Osteoblast (primary cell): ENCODE measurements around the gene CDH22. TPM values are rescaled to one million over a fixed set of nuclear protein-coding genes. Genes with fewer than 3 reads are reported as not detected.

Source experiments
- DNase-seq: peaks from one replicate; pipeline ENCODE4 v3.0.0; 2011; ENCODE audit warnings: low spot score, mixed read lengths; ENCODE audit not compliant: insufficient read length; ENCODE audit errors: missing footprints
- H2AFZ ChIP-seq: 2 replicates; pipeline ENCODE4 v1.6.0; 2011; ENCODE audit warnings: mild to moderate bottlenecking, low read length
- H3K27ac ChIP-seq: 2 replicates; pipeline ENCODE4 v1.5.1; 2011; ENCODE audit warnings: mild to moderate bottlenecking, low read depth, low read length, moderate library complexity
- H3K27me3 ChIP-seq: 2 replicates; pipeline ENCODE4 v1.6.0; 2012; ENCODE audit warnings: mild to moderate bottlenecking, control low read depth, inconsistent platforms, low read length, moderate library complexity; ENCODE audit not compliant: insufficient read depth
- H3K36me3 ChIP-seq: 2 replicates; pipeline ENCODE4 v1.5.1; 2011; ENCODE audit warnings: mild to moderate bottlenecking, low read length, control low read depth, moderate library complexity; ENCODE audit not compliant: insufficient read depth
- H3K4me1 ChIP-seq: 2 replicates; pipeline ENCODE4 v1.5.1; 2011; ENCODE audit warnings: mild to moderate bottlenecking, low read length, control low read depth, moderate library complexity; ENCODE audit not compliant: insufficient read depth
- H3K4me2 ChIP-seq: 2 replicates; pipeline ENCODE4 v1.6.0; 2011; ENCODE audit warnings: mild to moderate bottlenecking, low read length; ENCODE audit not compliant: insufficient read depth
- H3K4me3 ChIP-seq: fragments of 200-600 bp; sonication (generic); 3 replicates; pipeline ENCODE4 v1.5.1; 2012; ENCODE audit warnings: mild to moderate bottlenecking, low read length, inconsistent platforms; ENCODE audit not compliant: insufficient read depth
- H3K79me2 ChIP-seq: 2 replicates; pipeline ENCODE4 v1.6.0; 2012; ENCODE audit warnings: mild to moderate bottlenecking, low read length, control low read depth, inconsistent platforms; ENCODE audit not compliant: insufficient read depth
- H3K9me3 ChIP-seq: 2 replicates; pipeline ENCODE4 v1.5.1; 2011; ENCODE audit warnings: low read depth, low read length, control low read depth
- H4K20me1 ChIP-seq: 2 replicates; pipeline ENCODE4 v1.6.0; 2012; ENCODE audit warnings: mild to moderate bottlenecking, low read length, control low read depth; ENCODE audit not compliant: insufficient read depth
- total RNA-seq: library from RNA; depleted of rRNA; stranded (reverse); fragments of >200 nt; gene quantifications from 2 replicates; pipeline ENCODE4 v1.2.3, GENCODE V29; 2012
- TF ChIP-seq, protein P1 (sequence below): IDR thresholded peaks from 2 replicates; pipeline ENCODE4 v1.5.1; 2011; ENCODE audit warnings: mild to moderate bottlenecking, low read depth, low read length, moderate library complexity; ENCODE audit errors: extremely low read depth

The CDH22 gene
- total RNA-seq, 1 donor = not detected

DNA sequence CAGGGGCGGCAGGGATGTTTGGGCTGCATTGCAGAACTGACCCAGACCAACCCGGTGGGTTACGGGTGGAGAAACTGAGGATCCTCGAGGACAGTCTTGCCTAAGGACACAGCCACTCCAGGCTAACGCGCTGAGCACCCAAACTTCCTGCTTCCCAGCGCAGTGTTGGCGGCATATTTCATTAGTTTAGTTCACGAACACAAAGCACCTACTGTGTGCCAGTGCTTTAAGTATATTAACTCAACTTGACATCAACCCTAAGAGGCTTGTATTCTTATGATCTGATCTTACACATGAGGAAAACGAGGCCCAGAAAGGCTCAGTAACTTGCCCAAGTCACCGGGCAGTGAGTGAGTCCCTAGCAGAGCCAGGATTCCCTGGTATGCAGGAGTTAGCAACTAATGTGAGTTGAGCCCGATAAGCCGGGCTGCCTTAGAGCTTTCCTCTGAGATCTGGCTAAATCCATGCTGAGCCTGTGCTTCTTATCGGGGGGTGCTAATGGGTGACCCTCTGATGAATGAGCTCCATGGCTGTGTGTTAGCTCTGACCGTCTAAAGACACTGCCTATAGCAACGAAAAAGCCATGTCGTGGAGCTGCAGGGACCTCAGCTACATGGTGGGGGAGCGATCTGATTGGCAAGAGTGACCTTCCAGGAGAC, 97.5 kb downstream of the CDH22 start:
- Histone ChIP-seq H3K4me1 (no peaks in the 10 kb centered on the region), H3K27me3 (peaks cover 12% of the 10 kb centered on the region), H3K36me3 (no peaks in the 10 kb centered on the region), H3K27ac (no peak overlapping the region), H4K20me1 (no peaks in the 10 kb centered on the region), H3K79me2 (no peaks in the 10 kb centered on the region), H2AFZ (no peak overlapping the region), H3K4me3 (no peak overlapping the region), H3K9me3 (no peaks in the 10 kb centered on the region), H3K4me2 (no peak overlapping the region)
- no peak for DNase-seq
- TF ChIP-seq, protein P1, sequence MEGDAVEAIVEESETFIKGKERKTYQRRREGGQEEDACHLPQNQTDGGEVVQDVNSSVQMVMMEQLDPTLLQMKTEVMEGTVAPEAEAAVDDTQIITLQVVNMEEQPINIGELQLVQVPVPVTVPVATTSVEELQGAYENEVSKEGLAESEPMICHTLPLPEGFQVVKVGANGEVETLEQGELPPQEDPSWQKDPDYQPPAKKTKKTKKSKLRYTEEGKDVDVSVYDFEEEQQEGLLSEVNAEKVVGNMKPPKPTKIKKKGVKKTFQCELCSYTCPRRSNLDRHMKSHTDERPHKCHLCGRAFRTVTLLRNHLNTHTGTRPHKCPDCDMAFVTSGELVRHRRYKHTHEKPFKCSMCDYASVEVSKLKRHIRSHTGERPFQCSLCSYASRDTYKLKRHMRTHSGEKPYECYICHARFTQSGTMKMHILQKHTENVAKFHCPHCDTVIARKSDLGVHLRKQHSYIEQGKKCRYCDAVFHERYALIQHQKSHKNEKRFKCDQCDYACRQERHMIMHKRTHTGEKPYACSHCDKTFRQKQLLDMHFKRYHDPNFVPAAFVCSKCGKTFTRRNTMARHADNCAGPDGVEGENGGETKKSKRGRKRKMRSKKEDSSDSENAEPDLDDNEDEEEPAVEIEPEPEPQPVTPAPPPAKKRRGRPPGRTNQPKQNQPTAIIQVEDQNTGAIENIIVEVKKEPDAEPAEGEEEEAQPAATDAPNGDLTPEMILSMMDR = no peak

DNA sequence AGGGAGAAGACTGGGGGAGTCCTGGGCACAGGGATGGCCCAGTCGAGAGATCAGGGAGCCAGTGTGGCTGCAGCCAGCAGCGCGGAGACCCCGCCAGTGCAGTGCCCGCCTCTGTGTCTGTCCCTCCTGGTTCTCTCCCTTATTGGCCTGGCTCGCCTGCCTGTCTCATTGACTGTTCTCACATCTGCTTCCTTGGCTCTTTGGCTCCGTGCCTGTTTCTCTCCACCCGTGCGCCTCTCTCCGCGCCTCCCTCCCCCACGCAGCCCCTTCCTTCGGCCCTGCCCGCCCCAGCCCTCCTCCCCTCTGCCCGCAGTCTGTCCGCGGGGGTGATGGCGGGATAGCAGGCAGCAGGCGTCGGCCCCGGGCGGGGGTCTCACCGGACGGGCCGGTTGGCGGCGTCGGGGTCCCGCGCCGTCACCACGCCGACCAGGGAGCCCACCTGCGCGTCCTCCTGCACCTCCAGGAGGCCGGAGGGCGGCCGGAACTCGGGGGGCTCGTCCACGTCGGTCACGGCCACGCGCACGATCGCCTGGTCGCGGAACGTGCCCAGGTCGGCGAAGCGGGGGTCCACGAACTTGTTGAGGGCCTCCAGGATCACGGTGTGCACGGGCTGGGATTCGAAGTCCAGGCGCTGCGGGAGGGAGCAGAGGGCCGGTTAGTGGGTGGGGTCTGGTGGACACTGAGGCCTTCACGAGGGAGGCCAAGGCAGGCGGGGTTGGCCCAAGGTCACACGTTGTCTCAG, 98.2 kb downstream of the CDH22 start:
- Histone ChIP-seq H4K20me1 (no peaks in the 10 kb centered on the region), H3K4me1 (no peaks in the 10 kb centered on the region), H3K27ac (no peak overlapping the region), H3K4me3 (no peak overlapping the region), H3K4me2 (no peak overlapping the region), H2AFZ (no peak overlapping the region), H3K9me3 (no peaks in the 10 kb centered on the region), H3K36me3 (no peaks in the 10 kb centered on the region), H3K27me3 (peaks cover 12% of the 10 kb centered on the region), H3K79me2 (no peaks in the 10 kb centered on the region)
- DNase-seq = peak; percentile 29
- TF ChIP-seq, protein P1 = no peak

DNA sequence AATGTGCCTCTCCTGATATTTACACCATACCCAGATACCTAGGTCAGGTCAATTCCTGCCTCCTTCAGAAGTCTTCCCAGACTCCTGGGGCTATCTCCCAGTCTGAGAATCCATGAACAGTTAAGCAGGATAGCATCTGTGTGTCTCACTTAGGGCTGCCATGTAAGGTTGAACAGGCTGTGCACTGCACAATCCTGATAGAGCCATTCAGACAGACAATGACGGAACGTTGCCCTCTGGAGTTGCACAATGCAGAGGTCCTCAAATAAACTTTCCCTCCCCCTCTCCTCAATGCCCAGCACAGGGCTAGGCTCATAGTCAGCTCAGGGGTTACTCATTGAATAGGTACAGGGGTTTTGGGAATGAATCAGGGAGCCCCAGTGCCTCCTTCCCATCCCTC, 100.5 kb downstream of the CDH22 start:
- Histone ChIP-seq H3K9me3 (no peaks in the 10 kb centered on the region), H3K36me3 (no peaks in the 10 kb centered on the region), H4K20me1 (no peaks in the 10 kb centered on the region), H3K27me3 (peaks cover 21% of the 10 kb centered on the region), H3K4me1 (no peaks in the 10 kb centered on the region), H2AFZ (no peak overlapping the region), H3K79me2 (no peaks in the 10 kb centered on the region), H3K4me3 (no peak overlapping the region), H3K27ac (no peak overlapping the region), H3K4me2 (no peak overlapping the region)
- no peak for DNase-seq
- TF ChIP-seq, protein P1 = no peak

DNA sequence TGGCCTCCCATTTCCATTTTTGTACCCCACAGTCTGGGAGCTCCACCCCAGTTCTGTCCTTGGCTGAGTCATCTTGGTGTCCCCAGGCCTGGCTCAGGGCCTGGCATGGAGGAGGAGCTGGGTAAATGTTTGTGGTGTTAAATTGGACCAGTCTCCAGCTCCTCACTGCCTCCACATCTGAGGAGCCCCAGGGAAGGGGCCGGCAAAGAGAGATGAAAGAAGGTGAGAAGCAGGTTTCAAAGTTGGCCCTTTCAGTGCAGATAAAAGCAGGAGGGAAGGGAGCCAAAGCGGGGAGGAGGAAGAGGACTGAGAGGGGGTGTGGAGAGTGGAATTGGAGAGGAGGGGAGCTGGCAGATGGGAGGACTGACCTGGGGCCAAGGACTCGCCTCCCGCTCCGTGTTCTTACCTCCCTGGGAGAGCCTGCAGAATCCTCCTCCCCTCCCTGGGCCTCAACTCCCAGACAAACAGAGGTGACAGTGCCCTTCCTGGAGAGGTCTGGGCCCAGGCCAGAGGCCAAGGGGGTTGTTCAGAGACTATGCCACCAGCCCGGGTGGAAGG, 101.2 kb downstream of the CDH22 start:
- DNase-seq = no peak
- Histone ChIP-seq H3K79me2 (no peaks in the 10 kb centered on the region), H3K4me1 (no peaks in the 10 kb centered on the region), H3K27ac (no peak overlapping the region), H3K9me3 (no peaks in the 10 kb centered on the region), H3K27me3 (peaks cover 23% of the 10 kb centered on the region), H3K4me3 (no peak overlapping the region), H4K20me1 (no peaks in the 10 kb centered on the region), H3K36me3 (no peaks in the 10 kb centered on the region), H3K4me2 (no peak overlapping the region), H2AFZ (no peak overlapping the region)
- TF ChIP-seq, protein P1 = no peak
